HG03432 (cell line): ENCODE data around the gene TRIM37.
"Not testable (repeated sequence)": the region's sequence is repeated elsewhere in the genome, so short reads cannot be mapped to it uniquely, and the experiment has no call there.

Experiments used
- ATAC-seq: cut with Tn5 transposase; IDR thresholded peaks from one replicate; pipeline ENCODE4 v1.9.1; 2021; ENCODE audit warnings: mild to moderate bottlenecking, moderate library complexity; ENCODE audit not compliant: unreplicated experiment

Gene TRIM37, protein sequence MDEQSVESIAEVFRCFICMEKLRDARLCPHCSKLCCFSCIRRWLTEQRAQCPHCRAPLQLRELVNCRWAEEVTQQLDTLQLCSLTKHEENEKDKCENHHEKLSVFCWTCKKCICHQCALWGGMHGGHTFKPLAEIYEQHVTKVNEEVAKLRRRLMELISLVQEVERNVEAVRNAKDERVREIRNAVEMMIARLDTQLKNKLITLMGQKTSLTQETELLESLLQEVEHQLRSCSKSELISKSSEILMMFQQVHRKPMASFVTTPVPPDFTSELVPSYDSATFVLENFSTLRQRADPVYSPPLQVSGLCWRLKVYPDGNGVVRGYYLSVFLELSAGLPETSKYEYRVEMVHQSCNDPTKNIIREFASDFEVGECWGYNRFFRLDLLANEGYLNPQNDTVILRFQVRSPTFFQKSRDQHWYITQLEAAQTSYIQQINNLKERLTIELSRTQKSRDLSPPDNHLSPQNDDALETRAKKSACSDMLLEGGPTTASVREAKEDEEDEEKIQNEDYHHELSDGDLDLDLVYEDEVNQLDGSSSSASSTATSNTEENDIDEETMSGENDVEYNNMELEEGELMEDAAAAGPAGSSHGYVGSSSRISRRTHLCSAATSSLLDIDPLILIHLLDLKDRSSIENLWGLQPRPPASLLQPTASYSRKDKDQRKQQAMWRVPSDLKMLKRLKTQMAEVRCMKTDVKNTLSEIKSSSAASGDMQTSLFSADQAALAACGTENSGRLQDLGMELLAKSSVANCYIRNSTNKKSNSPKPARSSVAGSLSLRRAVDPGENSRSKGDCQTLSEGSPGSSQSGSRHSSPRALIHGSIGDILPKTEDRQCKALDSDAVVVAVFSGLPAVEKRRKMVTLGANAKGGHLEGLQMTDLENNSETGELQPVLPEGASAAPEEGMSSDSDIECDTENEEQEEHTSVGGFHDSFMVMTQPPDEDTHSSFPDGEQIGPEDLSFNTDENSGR

DNA sequence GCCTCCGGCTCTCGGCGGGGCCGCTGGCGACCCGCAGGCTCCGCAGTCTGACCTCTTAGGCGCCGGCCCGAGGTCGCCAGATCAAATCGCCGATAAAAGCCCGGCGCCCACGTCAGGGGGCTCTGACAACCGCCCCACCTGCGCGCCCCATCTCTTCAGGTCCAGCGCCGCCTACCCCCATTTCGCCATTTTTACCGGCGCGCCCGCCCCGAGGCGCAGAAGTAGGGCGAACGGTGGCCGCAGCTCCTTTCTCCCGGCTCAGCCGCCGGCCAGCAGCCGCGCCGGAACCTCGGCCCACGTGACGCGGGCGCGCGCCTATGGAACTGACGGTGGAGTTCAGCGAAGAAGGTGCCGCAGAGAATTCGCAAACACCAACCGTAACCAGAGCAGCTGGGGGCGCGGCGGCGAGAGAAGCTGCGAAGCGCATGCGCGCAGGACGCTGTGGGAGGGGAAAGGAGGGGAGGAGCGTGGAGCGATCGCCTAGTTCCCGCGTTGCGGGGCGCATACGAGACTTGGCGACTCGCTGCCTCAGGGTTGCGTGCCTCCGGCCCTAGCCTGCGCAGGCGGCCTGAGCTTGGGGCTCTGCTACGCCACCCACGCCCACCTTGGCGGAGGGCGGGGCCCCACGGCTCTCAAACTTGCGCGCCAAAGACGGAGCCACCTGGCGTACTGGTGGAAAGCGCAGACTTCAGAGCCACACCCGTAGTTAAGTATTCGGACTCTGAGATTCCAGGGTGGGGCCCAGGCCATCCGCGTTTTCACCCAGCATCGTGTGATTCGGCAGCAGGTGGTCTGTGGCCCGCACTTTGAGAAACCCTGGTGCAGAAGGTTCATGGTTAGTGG lies at the start of gene TRIM37:
Gene TRIM37, minus strand, starts transcription at position 418 of the 843 bp plus-strand sequence. CDS start 419 bp downstream, outside the sequence.
- peak; percentile 96 for ATAC-seq

DNA sequence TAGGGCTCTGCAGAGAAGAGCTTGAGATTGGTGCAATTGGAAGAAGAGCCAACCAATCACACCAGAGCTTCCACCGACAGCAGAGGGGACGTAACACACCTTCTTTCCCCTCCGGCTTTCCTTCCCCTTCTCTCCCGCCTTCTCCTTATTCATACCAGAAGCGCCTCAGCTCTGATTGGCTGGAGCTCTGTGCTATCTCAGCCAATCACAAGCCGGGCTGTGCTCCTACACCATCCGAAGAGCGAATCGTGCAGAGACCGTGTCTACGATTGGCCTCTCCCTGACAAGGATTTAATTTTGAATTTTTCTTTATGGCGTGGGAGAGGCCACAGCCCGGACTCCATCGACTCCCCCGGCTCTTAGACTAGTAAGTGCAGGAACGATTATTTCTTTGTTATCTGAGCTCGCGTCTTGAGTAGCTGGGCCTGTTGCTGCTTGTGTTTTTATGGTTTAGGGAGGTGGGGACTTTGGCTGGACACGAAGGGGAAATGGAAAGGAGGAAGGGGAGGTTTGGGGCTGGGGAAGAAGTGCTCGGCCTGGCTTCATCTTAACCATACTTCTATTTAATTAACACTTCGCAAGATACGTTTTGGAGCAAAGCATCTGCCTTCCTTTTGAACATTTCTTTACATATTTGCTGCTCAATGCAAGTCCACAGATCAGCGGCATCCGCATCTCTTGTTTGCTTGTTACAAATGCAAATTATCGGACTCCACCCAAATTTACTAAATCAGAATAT lies 48.9 kb upstream of the TRIM37 start, which contains the start of gene PRR11:
Gene PRR11, plus strand, starts transcription at position 308 of the 739 bp plus-strand sequence. CDS start 14,007 bp downstream, outside the sequence.
- ATAC-seq = peak; percentile 83

DNA sequence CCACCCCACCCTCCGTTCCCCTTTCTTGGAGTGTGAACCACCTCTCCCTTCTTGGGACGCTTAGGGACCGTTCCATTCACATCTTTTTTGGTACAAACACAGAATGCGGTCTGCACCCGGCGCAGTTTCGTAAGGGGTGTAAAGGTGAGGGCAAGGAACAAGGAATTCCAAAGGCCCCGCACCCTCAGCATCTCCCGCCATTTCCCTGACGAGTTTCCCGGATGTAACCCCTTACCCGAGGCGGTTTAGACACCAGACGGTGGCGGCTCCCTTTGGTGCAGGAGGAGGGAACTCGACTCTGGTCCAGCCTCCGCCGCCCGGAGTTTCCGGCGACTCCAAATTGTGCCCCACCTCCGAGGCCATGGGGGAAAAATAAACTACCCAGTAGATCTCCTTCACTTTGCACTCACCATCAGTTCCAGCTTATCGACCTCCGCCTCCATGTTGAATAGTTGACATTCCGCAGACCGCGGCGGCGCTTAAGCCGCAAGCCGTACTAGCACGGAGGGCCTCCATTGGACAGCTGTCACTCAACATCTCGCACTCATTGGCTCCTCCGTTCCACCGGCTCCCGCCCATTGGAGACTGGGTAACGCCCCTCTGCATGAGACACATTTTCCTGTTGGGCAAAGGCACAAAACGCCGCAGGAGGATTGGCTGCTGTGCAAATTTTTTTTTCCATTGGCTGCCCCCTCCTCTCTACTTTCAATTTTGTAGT lies 48.2 kb upstream of the TRIM37 start, which contains the start of gene SKA2:
Gene SKA2, minus strand, starts transcription at position 466 of the 718 bp plus-strand sequence. Its CDS starts 23 bp downstream, at position 443.
- peak; percentile 84 for ATAC-seq

DNA sequence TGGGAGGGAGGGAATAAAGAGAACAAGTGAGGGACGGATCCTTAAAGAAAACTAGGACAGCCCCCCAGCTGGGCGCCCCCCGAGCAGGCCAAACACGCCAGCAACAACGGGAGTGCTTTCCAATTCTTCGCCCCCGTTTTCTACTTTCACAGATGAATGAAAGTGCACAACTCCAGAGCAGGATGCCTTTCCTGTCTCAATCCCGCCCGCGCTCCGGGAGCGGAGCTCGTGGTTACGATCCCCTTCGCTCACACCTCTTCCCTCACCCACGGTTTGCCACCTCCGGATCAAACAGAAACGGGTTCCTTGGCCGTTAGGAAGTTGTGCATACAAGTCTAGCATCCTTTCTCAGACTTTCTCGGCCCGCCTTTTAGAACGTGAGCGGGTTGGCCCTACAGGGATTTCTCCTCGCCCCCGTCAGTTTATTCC lies 47.6 kb upstream of the TRIM37 start:
- no peak for ATAC-seq

DNA sequence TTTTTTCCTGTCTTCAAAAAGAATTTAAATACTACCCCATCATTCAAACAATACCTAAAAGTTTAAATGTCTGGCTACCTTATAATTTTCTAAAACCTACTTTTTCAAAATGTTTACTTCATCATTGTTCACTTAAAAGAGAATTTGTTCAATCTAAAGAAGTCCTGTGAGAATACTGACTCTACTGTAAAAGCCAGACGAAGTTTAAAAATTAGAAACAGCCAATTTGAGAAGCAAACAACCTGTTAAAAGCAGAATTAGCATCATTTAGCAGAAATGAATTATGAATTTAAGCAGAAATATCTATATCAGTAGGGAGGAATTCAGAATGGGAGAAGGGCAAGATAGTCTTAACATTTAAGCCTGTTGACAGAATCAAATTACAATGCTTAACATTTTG lies 46.2 kb upstream of the TRIM37 start:
- no peak for ATAC-seq

DNA sequence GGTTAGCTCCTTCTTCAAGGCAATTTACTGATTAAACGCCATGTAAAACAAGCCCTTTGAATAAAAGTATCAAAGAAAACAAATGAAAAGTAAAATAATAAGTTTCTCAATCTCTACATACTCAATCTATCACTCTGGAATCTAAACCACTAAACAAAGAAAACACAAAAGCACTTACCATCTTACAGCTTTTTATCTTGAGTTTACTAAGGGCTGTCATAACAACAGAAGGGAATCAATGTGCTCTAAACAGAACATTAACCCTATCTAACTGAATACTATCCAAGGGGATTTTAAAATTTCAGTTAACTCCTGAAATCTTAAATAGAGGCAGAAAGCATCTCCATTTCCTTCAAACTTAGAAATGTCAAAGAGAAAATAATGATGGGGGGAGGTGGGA lies 44.9 kb upstream of the TRIM37 start:
- no peak for ATAC-seq

DNA sequence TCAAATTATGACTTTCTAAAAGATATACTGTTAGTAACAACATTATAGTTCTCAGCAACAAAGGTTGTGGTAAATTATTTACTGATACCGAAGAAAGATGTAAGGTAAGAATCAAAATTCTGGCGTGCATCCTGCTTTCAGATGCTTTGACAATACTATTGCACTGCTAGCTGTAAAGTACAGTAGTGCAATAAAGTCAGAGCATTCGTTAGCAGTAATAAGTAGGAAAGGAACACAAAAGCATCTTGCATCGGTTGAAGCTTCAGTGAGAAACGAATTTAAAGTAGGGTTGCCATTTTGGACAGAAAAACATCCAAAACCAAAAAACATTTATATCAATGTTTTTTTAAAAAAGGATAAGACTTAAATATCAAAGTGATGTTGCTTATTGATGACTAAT lies 44.3 kb upstream of the TRIM37 start:
- no peak for ATAC-seq

DNA sequence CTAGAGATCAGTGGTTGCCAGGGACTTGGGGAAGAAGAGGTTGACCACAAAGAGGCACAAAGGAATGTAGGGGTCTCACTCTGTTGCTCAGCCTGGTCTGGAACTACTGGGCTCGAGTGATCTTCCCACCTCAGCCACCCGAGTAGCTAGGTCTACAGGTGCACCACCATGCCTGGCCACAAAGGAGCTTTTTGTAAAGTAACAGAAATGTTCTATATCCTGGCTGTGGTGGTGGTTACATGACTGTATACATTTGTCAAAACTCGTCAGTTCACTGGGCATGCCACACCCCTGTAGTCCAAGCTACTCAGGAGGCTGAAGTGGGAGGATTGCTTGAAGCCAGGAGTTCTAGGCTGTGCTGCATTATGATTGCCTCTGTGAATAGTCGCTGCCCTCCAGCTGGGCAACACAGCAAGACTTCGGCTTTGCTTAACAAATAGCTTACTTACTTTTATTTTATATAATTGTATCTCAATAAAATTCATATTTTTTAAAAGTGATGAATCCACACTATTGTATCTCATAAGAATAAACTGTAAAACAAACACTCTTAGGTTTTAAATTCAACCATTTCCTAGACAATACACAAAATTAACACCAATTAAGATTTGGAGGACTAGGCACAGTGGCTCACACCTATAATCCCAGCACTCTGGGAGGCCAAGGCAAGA lies 43.3 kb upstream of the TRIM37 start:
- no peak for ATAC-seq

DNA sequence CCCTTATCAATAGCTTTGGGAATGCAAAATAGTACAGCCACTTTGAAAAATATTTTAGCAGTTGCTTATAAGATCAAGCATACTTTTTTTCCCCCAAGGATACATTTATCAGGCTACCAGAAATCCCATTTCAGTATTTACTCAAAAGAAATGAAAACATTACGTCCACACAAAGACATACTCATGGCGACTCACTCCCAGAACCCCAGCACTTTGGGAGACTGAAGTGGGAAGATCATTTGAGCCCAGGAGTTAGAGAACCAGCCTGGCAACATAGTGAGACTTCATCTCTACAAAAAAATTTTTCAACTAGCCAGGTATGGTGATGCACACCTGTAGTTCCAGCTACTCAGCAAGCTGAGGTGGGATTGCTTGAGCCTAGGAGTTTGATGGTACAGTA lies 42.4 kb upstream of the TRIM37 start:
- no peak for ATAC-seq

DNA sequence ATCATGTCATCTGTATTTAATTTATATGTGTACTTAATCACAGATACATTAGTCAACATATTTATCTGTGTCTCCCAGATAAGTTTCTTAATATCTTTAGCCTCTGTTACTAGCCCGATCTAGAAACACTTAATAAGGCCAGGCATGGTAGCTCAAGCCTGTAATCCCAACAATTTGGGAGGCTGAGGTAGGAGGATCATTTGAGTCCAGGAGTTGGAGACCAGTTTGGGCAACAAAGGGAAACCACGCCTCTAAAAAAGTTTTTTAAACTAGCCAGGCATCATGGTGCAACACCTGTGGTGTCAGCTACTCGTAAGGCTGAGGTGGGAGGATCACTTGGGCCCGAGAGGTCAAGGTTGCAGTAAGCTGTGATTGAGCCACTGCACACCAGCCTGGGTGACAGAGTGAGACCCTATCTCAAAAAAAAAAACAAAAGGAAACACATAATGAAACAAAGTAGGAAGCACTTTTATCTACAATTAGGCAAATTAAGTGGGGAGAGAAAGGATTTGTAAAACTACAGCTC lies 39.0 kb upstream of the TRIM37 start:
- ATAC-seq = no peak

DNA sequence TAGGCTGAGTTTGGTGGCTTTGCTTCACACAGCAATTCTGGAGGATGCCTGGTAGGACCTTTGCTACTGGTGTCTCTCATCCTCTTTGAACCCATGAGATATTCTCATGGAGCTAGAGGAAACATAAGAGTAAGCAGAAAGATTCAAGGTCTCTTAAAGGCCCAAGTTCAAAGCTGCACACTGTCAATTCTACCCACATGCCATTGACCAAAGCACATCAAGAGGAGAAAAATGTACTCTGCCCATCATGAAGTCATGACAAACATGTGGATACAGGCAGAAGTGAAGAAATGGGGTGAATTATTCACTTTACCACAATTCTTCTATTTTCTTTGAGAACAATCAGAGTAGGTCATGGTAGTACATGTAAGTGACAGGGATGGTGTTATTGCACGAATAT lies 35.2 kb upstream of the TRIM37 start:
- ATAC-seq = no peak

DNA sequence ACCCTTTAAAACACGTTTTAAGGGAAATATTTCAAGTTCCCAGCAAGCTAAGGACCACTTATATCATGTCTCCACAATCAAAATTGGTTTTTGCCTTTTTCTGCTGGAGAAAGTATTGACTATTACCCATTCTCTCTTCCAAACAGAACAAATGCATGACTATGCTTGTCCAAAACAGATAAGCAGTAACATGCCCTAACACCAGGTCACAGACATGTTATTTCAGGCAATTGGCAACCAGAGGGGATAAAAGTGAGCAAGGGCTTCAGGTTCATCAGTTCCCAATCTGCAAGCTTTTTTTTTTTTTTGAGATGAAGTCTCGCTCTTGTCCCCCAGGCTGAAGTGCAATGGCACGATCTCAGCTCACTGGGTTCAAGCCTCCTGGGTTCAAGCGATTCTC lies 33.3 kb upstream of the TRIM37 start:
- no peak for ATAC-seq

DNA sequence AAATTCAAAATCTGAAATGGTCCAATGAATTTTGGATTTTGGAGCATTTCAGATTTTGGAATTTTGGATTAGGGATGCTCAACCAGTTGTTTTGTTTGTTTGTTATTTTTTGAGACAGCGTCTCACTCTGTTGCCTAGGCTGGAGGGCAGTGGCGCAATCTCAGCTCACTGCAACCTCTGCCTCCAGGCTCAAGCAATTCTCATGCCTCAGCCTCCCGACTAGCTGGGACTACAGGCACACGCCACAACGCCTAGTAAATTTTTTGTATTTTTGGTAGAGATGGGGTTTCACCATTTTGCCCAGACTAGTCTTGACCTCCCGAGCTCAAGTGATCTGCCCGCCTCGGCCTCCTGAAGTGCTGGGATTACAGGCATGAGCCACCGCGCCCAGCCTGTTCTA lies 31.7 kb upstream of the TRIM37 start:
- not testable (repeated sequence) for ATAC-seq

DNA sequence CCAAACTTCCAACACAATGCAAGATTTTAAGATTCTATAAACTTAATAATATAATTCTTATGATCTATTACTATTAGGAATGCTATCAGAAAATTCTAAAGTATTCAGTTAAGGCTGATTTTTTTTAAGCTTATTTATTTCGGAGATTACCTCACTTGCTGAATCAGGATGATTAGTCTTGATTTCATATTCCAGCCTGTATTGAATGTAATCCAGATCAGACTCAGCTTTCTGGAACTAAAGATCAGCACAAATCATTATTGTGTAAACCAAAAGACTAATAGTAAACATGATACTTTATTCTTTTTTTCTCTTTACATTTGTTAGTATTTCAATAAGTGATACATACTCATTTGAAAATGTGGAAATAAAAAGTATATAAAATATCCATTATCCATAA lies 24.5 kb upstream of the TRIM37 start:
- no peak for ATAC-seq

DNA sequence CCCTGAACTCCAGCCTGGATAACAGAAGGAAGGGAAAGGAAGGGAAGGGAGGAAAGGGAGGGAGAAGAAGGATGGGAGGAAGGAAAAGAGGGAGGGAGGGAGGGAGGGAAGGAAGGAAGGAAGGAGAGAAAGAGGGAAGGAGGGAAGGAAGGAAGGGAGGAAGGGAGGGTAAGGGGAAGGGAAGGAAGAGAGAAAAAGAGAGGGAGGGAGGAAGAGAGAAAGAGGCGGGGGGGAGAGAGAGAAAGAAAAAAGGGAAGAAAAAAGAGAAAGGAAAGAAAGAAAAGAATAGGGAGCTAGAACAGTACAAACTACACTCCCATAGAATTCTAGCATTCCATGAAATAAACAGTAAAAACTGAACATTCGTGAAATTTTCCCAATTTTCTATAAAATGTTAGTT lies 23.1 kb upstream of the TRIM37 start:
- ATAC-seq = no peak

DNA sequence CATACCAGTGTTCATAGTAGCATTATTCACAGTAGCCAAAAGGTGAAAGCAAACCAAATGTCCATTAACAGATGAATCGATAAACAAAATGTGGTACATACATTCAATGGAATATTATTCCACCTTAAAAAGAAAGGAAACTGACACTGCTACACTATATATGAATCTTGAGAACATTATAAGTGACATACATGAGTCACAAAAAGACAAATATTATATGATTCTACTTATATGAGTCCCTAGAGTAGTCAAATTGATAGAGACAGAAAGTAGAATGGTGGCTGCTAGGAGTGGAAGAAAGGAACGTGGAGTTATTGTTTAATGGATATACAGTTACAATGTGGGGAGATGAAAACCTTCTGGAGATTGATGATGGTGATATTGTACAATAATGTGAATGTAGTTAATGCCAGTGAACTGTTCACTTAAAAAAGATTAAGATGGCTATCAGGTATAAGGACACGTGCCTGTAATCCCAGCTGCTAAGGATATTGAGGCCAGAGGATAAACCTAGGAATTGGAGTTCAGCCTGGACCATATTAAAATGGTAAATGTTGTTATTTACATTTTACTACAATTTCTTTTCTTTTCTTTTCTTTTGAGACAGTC lies 20.2 kb upstream of the TRIM37 start:
- ATAC-seq = no peak

DNA sequence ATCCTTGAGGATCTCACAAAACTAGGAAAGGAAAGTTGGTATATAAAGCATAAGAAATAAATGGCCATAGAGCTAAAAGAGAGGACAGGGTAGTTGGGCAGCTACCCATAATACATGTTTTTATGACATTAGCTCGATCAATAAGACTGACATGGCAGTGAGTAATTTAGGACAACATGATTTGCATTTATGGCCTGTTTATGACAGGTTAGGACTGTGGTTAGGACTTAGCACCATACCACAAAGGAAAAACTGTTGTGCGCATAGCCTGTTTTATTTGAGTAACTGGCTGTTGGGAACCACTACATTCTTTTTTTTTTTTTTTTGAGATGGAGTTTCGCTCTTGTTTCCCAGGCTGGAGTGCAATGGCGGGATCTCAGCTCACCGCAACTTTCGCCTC lies 18.0 kb upstream of the TRIM37 start:
- ATAC-seq = no peak

DNA sequence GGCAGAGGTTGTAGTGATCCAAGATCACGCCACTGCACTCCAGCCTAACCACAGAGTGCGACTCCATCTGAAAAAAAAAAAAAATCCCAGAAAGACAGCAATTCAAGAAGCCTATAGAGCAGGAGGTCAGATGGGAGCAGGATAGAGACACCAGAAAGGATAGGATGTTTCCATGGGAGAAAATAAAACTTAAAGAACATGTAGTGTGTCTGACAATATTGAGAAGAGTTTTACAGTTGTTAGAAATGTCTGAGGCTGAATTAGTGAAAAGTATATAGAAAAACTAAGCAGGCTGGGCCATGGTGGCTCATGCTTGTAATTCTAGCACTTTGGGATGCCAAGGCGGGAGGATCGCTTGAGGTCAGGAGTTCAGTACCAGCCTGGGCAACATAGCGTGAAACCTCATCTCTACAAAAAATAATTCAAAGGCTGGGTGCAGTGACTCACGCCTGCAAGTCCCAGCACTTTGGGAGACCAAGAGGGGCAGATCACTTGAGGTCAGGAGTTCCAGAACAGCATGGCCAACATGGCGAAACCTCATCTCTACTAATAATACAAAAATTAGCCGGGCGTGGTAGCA lies 15.3 kb upstream of the TRIM37 start:
- ATAC-seq = no peak
